NCI-H2107 (cell line): Measurements from ENCODE around the gene CYBC1.
"Not testable (repeated sequence)": the region's sequence is repeated elsewhere in the genome, so short reads cannot be mapped to it uniquely, and the experiment has no call there.

Experiments
- DNase-seq: peaks from one replicate; lab custom pipeline; 2025; lab: John Stamatoyannopoulos, UW

The CYBC1 gene

DNA sequence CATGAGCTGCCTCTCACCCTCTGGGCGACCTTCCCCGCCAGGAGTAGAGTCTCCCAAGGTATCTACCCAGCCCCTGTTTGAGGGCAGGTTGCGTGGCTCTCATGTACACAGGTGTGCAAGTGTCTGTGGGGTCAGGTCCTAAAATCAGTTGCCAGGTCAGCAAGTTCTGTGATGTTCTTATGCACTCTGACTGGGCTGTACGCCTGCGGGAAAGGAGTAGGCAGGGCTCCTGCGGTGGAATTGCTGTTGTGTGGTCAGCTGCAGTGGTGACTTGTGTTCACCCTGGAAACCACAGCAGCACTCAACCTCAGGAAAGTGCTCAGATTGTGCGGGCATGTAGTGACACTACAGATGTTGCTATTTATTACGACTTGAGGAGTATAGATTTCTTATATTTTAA, 27.4 kb upstream of the CYBC1 start:
- DNase-seq, result no peak

DNA sequence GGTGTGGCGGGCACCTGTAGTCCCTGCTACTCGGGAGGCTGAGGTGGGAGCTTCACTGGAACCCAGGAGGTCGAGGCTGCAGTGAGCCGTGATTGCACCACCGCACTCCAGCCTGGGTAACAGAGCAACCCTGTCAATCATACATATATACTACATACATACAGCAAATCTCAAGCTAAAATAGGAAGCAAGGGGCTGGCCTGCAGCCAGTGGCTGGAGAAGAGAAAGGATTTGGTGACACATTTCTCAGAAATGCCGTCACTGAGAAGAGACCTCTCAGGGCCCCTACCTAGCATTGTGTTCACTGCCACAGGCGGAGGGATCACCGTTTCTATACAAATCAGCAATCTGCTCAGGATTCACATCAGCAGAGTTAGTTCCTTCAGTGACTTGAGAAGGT, 24.9 kb upstream of the CYBC1 start:
- no peak for DNase-seq

DNA sequence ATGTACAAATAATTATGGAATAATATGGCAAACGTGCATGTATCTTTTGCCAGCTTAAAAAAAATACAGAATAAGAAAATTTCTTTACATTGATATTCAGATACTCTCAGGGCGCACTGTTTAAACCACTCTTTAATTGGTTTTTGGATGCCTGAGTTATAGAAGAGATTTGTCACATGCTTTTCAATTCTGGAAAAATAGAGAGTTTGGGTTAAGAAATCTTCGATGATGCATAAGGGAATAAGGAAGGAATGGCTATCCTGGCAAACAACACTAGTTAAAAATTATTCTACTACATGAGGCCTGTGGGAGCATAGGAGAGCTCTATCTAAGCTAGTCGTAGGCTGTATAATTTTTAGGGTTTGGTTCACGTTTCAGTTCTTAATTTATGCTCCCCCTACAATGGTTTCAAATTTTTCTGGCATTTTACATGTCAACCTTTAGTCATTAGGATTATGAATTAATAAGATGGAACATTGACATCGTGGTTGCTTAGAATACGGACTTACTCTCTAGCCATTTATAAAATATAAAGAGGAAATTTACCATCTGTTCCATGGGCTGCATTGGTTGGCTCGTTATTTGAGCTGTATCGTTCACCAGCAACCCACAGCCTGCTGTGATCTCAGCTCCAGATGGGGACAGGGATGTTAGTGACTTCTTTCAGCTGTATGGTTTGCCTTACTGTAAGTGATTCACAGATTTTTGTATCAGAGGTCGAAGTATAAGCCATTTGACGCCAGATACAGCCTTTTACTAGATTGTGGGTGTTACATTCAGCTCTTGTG, 23.9 kb upstream of the CYBC1 start:
- DNase-seq, result no peak

DNA sequence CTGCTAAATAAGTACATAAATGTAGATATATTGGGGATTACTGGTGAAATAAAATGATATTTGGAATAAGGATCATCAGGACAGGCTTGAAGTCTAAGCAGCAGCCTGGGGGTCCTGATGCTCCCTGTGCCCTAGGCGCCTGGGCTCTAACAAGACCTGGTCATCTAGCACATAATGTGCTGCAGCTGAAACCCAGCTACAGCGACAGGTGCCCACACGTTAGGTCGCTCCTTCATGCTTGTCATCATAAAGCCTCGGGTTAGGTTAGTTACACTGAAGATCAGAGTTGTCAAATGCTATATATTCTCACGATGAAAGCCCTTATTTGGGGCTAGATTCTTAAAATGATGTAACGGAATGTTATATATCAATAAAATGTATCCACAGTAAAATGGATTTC, 19.5 kb upstream of the CYBC1 start:
- no peak for DNase-seq

DNA sequence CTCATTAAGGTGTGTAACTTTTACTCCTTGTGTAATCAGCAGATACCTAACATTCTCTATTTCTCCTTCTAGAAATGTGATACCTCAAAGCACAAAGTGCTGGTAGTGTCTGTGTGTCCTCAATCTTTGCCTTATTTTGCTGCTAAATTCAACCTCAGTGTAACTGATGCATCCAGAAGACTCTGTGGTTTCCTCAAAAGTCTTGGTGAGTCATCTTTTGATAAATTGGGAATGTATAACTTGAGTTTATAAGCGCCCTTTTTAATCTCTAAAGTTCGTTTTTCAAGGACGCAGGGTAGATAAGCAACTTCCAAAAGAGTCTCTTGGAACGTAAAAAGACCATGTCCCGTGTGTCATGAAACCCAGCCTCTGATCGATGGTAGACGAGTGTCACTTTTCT, 18.1 kb upstream of the CYBC1 start:
- DNase-seq, result no peak

DNA sequence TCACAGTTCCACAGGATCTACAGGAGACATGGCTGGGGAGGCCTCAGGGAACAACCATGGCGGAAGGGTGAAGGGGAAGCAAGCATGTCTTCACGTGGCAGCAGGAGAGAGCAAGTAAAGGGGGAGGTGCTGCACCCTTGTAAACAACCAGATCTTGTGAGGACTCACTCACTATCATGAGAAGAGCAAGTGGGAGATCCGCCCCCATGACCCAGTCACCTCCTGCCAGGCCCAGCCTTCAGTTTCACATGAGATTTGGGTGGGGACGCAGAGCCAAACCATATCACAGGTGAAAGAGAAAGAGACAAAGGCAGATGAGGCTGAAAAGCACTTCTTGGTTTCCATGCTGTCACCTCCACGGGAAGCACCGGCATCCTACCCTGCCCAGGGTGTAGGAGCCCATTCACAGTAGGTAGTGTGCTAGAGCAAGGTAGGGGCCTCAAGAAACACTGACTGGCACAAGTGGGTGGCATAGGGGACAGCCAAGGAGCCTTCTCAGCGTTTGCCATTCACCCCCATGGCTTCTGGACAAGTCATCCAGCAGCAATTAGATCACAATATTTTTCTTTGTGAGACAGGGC, 14.6 kb upstream of the CYBC1 start:
- no peak for DNase-seq

DNA sequence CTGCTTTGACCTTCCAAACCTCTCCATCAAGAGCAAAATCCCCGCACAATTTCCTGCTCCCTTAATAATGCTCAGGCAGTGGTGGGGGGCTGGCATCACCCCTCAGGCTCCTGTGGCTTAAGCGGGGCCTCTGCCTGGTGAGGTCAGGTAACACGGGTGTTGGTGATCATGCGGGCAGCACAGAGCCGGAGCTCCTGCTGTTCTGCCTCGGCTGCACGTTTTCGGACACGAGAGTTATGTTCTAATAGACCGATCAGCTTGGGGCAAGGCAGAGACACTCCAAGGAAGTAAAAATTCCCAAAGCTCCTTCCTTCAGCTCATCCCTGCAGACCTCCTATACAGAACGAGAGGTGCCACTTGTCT, 14.0 kb upstream of the CYBC1 start:
- no peak for DNase-seq

DNA sequence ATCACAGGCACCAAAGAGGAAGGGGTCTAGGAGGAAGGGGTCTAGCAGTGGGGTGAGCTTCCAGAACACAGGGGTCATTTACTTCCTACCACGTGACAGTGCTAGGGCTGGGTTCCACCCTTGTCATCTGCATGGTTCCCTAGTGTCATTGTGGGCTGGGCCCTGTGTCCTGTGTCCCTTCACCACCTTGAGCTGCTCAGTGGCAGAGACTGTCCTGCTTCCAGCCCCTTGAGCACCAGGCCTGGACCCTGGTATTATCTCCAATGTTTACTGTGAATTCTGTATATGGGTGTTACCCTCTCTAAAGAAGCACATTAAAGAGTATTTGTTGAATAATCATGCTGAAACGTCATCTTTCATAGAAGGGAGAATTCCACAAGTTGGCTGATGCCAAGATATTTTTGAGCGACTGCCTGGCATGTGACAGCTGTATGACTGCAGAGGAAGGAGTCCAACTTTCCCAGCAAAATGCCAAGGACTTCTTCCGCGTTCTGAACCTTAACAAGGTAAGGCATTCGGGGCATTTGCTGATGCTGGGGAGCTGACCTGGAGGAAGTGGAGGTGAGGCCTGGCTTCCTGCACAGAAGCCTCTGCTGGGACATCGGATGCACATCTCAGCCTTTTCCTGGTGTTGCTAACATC, 13.5 kb upstream of the CYBC1 start:
- no peak for DNase-seq

DNA sequence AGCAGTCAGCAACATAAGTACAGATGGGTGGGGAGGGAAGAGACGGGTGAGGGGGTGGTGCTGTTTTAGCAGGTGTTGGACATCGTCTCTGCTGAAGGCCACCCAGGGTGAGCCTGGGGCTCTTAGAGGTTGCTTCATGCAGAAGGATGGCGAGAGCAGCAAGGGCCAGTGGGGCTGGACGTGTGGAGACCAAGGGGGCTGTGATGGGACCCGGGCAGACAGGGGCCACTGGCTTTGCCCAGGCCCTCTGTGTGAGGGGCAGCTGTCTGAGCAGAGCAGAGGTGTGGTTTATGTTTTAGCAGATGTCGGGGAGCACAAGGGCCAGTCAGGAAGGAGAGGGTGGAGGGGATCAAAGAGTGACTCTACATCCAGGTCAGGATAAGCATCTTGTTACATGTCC, 12.8 kb upstream of the CYBC1 start:
- DNase-seq, result no peak

DNA sequence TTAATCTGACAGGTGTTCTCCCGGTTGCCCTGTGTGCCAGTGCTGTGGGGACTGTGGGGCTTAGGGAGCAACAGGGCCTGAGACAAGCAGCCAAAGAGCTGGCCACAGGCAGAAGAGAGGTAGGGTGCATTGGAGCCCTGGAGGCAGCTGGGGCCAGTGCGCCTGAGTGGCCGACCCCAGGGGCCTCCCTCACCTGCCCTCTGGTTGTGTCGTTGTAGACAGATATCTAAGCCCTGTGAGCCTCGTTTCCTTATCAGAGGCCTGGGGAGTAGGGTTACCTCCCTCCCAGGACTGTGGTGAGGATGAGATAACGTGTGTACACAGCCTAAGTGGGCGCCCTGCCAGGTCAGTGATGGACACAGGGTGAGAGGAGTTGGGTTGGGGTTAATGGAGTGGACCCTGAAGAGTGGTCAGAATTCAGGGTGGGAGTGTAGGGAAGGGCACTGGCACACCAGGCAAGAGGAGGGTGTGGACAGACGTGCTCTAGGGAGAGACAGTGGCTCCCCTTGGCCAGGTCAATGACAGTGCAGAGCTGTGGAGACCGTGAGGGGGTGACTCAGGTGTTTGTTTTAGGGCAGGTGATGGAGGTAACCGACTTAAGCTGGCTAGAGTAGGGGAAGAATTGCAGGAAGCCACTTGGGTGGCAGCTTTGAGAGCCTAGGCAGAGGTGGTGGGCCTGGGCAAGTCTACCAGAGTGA, 11.4 kb upstream of the CYBC1 start:
- no peak for DNase-seq

DNA sequence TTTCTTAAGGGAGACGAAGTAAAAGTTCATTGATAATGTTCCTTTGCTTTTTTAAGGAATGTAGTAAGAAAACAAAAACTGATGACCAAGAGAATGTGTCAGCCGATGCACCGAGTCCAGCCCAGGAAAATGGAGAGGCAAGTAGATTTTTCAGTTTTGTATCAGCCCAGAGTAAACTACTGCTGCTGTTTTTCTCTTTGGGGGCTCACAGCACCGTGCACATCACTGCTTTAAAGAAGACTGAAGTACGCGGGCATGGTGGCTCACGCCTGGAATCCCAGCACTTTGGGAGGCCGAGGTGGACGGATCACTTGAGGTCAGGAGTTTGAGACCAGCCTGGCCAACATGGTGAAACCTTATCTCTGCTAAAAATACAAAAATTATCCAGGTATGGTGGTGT, 9.4 kb upstream of the CYBC1 start:
- not testable (repeated sequence) for DNase-seq

DNA sequence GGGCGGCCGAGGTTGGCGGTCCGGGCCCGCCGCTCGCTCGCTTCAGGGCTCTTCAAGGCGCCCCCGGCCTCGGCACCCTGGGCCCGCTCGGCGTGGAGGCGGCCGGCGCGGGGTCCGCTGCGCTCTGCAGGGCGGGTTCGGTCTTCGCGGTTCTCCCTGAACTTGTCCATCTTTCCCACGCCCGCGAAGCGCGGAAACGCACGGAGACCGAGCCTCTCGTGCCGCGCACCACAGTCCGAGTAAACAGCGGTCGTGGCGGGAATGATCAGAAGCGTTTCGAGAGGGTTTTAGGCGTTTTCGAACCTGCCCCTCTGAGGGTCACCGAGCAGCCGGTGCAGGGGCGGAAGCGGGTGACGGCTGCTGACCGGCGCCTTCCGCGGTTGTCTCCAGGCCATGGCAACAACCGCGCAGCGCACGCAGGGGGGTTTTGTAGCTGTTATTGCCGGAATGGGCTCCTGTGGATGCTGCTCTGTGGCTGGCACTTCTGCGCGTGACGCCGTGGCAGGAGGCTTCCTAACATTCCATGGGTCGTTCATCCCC, 8.4 kb upstream of the CYBC1 start:
- no peak for DNase-seq

DNA sequence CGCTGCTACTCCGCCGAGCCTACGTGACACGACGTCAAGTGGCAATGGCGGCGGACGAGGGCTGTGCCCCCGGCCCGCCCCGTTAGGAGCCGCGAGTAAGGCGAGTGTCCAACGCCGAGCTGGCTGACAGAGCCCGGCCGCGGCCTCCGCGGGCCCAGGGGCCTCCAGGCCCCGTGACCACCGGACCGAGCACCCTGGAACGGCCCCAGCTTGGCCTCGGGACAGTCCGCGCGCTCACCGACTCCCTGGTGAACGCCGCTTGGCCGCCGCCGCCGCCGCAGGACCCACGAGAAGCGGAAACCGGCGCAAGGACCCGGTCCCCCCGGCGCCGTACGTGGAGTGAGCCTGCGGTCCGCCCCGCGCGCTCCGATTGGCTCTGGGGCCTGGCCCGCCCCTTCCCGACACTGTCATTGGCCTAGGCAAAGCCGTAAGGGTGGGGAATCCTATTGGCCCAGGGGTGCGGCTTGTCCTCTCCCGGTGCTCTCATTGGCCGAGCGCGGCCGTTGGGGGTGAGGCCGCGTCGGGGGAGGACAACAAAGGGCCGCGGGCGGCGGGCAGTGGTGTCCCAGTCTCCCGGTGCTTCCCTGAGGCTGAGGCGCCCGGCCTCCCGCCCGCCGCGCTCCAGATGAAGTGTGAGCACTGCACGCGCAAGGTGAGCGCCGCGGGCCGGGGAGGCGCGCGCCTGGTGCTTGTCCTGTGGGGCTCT, 7.8 kb upstream of the CYBC1 start, which contains the start of gene NARF:
TSS of gene NARF (plus strand) at position 563 of the 706 bp plus-strand sequence. CDS start at position 626, 63 bp downstream.
- peak; percentile 91 for DNase-seq

DNA sequence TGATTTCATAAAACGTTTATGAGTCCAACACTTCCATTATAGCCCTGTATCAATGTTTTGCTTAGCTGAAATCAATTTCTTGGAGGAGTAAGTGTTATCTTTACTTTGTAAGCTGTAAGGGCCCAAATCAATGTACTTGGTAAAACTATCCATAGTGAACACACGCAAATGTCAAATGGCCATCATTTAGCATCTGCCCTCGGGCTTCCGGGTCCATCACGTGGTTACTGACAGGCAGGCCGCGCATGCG, 7.3 kb upstream of the CYBC1 start:
- DNase-seq, result no peak

DNA sequence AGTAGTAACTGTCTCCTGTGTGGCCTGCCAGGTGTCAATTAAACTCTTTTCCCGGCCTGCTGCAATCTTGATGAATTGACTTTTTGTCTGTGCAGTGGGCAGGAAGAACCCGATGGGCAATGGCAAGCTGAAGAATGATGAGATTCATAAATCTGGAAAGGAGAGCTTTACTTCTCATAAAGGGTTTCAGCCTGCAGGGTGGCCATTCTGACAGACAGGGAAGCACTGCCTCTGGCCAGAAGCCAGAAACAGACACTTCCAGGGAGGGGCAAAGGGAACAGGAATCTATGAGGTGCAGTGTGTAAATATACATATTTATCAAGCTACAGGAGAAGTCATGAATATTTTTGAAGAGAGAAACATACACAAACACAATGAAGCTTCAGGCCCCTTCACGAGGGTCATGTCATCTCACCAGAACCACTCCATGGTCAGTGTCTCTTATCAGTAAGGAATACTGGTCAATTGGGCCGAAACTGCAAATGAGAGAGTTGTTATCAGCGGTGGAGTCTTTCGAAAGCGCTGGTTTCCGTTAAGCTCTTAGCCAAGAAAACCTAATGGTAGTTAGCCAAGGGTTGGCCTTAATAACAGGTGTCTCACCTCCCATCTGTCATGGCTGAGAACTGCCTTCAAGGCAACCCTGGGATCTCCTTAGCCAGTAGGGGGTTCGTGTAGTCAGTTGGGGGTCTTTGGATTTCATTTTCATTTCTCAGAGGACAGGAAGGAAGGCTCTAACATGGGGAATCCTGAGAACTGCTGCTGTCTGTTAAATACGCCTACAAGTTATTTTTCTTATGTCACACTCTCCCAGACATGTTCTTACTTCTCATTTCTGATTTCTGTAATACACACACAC, 6.7 kb upstream of the CYBC1 start:
- DNase-seq, result no peak

DNA sequence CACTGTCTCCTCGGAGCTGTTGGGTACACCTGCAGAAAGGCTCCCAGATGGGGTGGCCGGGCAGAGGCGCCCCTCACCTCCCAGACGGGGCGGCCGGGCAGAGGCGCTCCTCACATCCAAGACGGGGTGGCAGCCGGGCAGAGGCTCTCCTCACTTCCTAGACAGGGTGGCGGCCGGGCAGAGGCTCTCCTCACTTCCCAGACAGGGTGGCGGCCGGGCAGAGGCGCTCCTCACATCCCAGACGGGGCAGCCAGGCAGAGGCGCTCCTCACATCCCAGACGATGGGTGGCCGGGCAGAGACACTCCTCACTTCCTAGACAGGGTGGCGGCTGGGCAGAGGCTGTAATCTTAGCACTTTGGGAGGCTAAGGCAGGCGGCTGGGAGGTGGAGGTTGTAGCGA, 3.2 kb upstream of the CYBC1 start:
- DNase-seq, result not testable (repeated sequence)

DNA sequence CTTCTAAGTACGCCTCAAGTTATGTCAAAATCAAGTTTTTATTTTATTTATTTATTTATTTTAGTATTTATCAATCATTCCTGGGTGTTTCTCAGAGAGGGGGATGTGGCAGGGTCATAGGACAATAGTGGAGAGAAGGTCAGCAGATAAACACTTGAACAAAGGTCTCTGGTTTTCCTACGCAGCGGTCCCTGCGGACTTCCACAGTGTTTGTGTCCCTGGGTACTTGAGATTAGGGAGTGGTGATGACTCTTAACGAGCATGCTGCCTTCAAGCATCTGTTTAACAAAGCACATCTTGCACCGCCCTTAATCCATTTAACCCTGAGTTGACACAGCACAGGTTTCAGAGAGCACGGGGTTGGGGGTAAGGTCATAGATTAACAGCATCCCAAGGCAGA, 2.6 kb upstream of the CYBC1 start:
- not testable (repeated sequence) for DNase-seq

DNA sequence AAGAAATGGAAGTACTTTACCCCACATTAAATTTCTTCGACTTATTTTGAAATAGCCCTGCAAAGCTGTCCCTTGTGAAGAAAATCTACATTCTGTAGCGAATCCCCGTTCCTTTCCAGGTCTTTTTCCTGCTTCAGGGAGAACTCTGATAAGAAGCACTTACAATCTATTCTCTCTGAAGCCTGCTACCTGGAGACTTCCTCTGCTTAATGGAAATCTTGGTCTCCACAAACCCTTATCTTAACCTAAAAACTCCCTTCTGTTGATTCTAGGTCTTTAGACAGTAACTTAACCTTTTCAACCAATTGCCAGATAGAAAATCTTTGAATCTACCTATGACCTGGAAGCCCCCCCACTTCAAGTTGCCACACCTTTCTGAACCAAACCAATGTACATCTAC, 1.6 kb upstream of the CYBC1 start:
- DNase-seq, result no peak

DNA sequence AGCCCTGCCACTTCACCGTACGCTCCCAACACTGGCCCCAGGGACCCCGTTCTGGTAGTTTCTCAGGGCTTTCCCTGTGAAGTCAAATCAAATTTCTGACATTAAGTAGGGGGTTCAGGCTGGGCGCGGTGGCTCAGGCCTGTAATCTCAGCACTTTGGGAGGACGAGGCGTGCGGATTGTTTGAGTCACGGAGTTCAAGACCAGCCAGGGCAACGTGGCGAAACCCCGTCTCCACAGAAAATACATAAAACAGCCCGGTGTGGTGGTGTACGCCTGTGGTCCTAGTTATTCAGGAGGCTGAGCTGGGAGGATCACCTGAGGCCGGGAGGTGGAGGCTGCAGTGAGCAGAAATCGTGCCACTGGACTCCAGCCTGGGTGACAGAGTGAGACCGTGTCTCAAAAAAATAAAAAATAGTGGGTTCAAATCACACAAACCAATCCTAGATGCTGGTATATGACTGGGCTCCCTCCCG, 632 bp downstream of the CYBC1 start:
- no peak for DNase-seq

DNA sequence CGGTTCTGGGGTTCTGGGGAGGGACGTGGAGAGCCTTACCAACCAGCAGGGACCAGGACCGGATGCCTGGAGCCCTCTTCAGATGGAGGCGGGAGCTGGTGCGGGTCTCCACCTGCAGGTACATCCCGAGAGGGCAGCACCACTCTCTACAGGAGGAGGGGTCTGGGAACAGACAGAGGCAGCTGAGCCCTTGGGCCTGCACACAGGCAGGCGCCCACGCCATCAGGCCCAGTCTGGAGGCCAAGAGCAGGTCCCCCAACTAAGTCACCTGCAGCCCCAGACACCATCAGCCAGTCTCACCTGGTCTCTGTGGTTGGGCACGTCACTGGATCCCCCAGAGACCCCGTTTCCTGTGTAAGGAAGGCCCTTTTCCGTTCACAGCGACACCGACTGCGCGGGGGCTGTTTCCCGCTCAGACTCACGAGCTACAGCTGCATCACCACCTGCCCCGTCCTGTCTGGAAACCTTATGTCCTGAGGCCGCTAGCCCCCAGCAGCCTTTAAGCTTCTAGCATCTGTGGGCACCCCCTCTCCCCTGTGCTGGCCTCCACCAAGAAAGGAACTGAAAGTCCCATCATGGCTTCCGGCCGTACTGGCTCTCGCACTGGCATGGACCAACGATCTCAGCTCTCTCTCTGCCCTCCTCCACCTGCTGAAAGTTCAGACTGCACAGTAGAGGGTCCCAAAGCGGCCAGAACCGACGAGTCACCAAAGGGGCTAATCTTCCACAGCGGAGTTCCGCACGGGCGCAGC, 1.2 kb downstream of the CYBC1 start:
- no peak for DNase-seq
